MM.1S (cell line): ENCODE data around the gene FIBIN.

Experiments
- DNase-seq: peaks from one replicate; pipeline ENCODE4 v3.0.0-alpha.2; 2015
- H2AFZ ChIP-seq: fragments of 300-600 bp; sonication (generic); 2 replicates; pipeline ENCODE4 v1.6.0; 2016; ENCODE audit warnings: antibody characterized with exemption, low read length
- H3F3A ChIP-seq: fragments of 300-600 bp; sonication (generic); 2 replicates; pipeline ENCODE4 v1.6.1; 2016; ENCODE audit warnings: mild to moderate bottlenecking, antibody characterized with exemption, low read length, moderate library complexity, mixed read lengths; ENCODE audit not compliant: insufficient read depth
- H3K27ac ChIP-seq: fragments of 300-600 bp; sonication (generic); 2 replicates; pipeline ENCODE4 v1.5.1; 2016; ENCODE audit warnings: mild to moderate bottlenecking, low read length
- H3K27me3 ChIP-seq: fragments of 300-600 bp; sonication (generic); replicated peaks from 2 replicates; pipeline ENCODE4 v1.6.0; 2016; ENCODE audit warnings: low read length; ENCODE audit not compliant: insufficient read depth
- H3K36me3 ChIP-seq: fragments of 300-600 bp; sonication (generic); replicated peaks from 2 replicates; pipeline ENCODE4 v1.6.1; 2016; ENCODE audit warnings: mild to moderate bottlenecking, low read length, mixed read lengths; ENCODE audit not compliant: insufficient read depth
- H3K4me1 ChIP-seq: fragments of 300-600 bp; sonication (generic); 2 replicates; pipeline ENCODE4 v1.6.1; 2016; ENCODE audit warnings: low read length, mixed read lengths
- H3K4me2 ChIP-seq: fragments of 300-600 bp; sonication (generic); 2 replicates; pipeline ENCODE4 v1.6.0; 2016; ENCODE audit warnings: low read depth, low read length
- H3K4me3 ChIP-seq: fragments of 300-600 bp; sonication (generic); 2 replicates; pipeline ENCODE4 v1.5.1; 2016; ENCODE audit warnings: low read length, mixed read lengths
- H3K79me2 ChIP-seq: fragments of 300-600 bp; sonication (generic); 2 replicates; pipeline ENCODE4 v1.6.1; 2016; ENCODE audit warnings: mixed run types, low read length, mixed read lengths
- H3K9ac ChIP-seq: fragments of 300-600 bp; sonication (generic); 2 replicates; pipeline ENCODE4 v1.6.1; 2016; ENCODE audit warnings: low read length, mixed read lengths
- H3K9me2 ChIP-seq: fragments of 300-600 bp; sonication (generic); replicated peaks from 2 replicates; pipeline ENCODE4 v1.6.1; 2016; ENCODE audit warnings: mild to moderate bottlenecking, low read length, mixed read lengths; ENCODE audit not compliant: insufficient read depth
- H3K9me3 ChIP-seq: fragments of 300-600 bp; sonication (generic); replicated peaks from 2 replicates; pipeline ENCODE4 v1.6.1; 2016; ENCODE audit warnings: mild to moderate bottlenecking, low read length, mixed read lengths; ENCODE audit not compliant: insufficient read depth
- H4K20me1 ChIP-seq: fragments of 300-600 bp; sonication (generic); 2 replicates; pipeline ENCODE4 v1.6.1; 2016; ENCODE audit warnings: mild to moderate bottlenecking, low read length, moderate library complexity, mixed read lengths; ENCODE audit not compliant: insufficient read depth
- CTCF ChIP-seq: fragments of 300-600 bp; sonication (generic); IDR thresholded peaks from 2 replicates; pipeline ENCODE4 v1.5.1; 2016; ENCODE audit warnings: antibody characterized with exemption, low read length, mixed read lengths
- EZH2 ChIP-seq: fragments of 300-600 bp; sonication (generic); optimal IDR thresholded peaks from 2 replicates; pipeline ENCODE3; 2017; ENCODE audit warnings: low read depth, mild to moderate bottlenecking, antibody characterized with exemption, low read length, mixed read lengths
- EZH2phosphoT487 ChIP-seq: fragments of 300-600 bp; sonication (generic); IDR thresholded peaks from 2 replicates; pipeline ENCODE4 v1.6.1; 2018; ENCODE audit warnings: antibody characterized with exemption, low read length

The FIBIN gene

GRCh38 chr11:26993965-26994457 is at the start of gene FIBIN:
Gene FIBIN (plus strand): TSS chr11:26994112. CDS start chr11:26994527, 415 bp downstream.
- no peak for DNase-seq
- H3F3A ChIP-seq: no peaks in the 10 kb centered on the region
- TF ChIP-seq EZH2phosphoT487 (no peak), EZH2 (no peak), CTCF (no peak)
- H2AFZ ChIP-seq: no peak within 1 kb of the TSS
- H3K4me1 ChIP-seq: no peaks in the 10 kb centered on the region
- H4K20me1 ChIP-seq: no peaks in the 10 kb centered on the region
- no peak within 1 kb of the TSS for H3K9ac ChIP-seq
- H3K4me3 ChIP-seq: no peak within 1 kb of the TSS
- H3K27me3 ChIP-seq: no peaks in the 10 kb centered on the region
- no peaks in the 10 kb centered on the region for H3K79me2 ChIP-seq
- H3K9me2 ChIP-seq: no peaks in the 10 kb centered on the region
- H3K27ac ChIP-seq: no peak within 1 kb of the TSS
- no peak within 1 kb of the TSS for H3K4me2 ChIP-seq
- H3K9me3 ChIP-seq: no peaks in the 10 kb centered on the region
- H3K36me3 ChIP-seq: no peaks in the 10 kb centered on the region

- H3K9me2 ChIP-seq: no peaks in the 10 kb centered on the region
- H3K27me3 ChIP-seq: no peaks in the 10 kb centered on the region
- no peak overlapping the region for H3K27ac ChIP-seq
- H3K9me3 ChIP-seq: no peaks in the 10 kb centered on the region
- no peaks in the 10 kb centered on the region for H3K4me1 ChIP-seq
- no peaks in the 10 kb centered on the region for H3K79me2 ChIP-seq
- H3K4me2 ChIP-seq: no peak overlapping the region
- H2AFZ ChIP-seq: no peak overlapping the region
- H3K36me3 ChIP-seq: no peaks in the 10 kb centered on the region
- no peak for DNase-seq
- TF ChIP-seq CTCF: no peak
- TF ChIP-seq EZH2: no peak
- TF ChIP-seq EZH2phosphoT487: no peak
- H3K9ac ChIP-seq: no peak overlapping the region
- H4K20me1 ChIP-seq: no peaks in the 10 kb centered on the region
- no peaks in the 10 kb centered on the region for H3F3A ChIP-seq
- no peak overlapping the region for H3K4me3 ChIP-seq
Measured at GRCh38 chr11:26944866-26945664, 48.8 kb upstream of the FIBIN start.

GRCh38 chr11:26946257-26946716 is 47.6 kb upstream of the FIBIN start:
- Histone ChIP-seq H3K9ac (no peak overlapping the region), H3K4me3 (no peak overlapping the region), H3K9me3 (no peaks in the 10 kb centered on the region), H3K27me3 (no peaks in the 10 kb centered on the region), H2AFZ (no peak overlapping the region), H3K4me1 (no peaks in the 10 kb centered on the region), H3K36me3 (no peaks in the 10 kb centered on the region), H3K27ac (no peak overlapping the region), H3K4me2 (no peak overlapping the region), H4K20me1 (no peaks in the 10 kb centered on the region), H3K79me2 (no peaks in the 10 kb centered on the region), H3K9me2 (no peaks in the 10 kb centered on the region), H3F3A (no peaks in the 10 kb centered on the region)
- DNase-seq: no peak
- no peak for TF ChIP-seq EZH2phosphoT487
- TF ChIP-seq EZH2: no peak
- no peak for TF ChIP-seq CTCF
